Thyroid gland (tissue), 4 donors: Measurements from ENCODE around the gene ZNF587.
A peak's percentile ranks its signal among the peaks of the same experiment; 100 is the strongest.

Source experiments
- POLR2A ChIP-seq, 2 donors: fragments of 450-650 bp; IDR thresholded peaks; one replicate each; pipeline ENCODE4 v1.6.1; 2017; ENCODE audit warnings: antibody characterized with exemption in 2 of 2, mild to moderate bottlenecking in 2 of 2, moderate library complexity in 1 of 2
- TF ChIP-seq, protein P1 (sequence below), 6 experiments: fragments of 200-600 bp in 3 of 6; fragments of 450-650 bp in 3 of 6; sonication (generic) in 3 of 6; IDR thresholded peaks; one replicate each; pipeline ENCODE4 v1.5.1; 2016 to 2019; ENCODE audit warnings: antibody characterized with exemption in 6 of 6, mild to moderate bottlenecking in 2 of 6, inconsistent platforms in 1 of 6, moderate library complexity in 1 of 6

DNA sequence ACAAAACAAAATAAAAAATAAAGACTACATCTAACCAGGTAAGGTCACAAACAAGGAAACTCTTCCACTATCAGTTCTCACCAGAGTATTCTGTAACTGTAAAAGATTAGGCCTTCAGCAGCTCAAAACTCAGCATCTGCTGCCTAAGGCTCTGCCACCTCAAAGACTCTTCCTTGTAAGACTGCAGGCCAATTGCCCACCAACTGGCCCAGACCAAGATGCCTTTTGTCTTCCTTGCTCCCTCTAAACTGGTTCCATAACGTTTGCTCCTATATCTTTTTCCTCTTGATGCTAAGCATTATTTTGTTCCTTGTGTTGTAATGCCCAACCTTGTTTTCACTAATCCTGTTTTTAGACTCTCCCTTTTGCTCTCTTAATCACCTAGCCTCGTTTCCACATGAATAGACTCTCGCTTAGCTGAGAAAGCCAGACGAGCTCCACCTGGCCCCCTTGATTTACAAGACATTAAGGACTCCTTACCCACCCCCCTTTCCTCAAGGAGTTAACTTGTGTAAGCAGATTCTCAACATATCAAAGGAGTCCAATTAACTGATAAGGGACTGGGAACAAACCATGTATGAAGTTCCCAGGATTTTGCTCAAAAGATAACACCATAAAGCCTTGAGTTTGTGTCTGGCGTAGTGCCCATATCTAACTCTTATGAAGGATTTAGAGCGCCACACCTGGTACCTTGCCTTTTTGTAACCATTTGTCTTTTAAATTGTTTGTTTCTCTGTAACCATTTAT, 37.7 kb downstream of the ZNF587 start:
- TF ChIP-seq, protein P1, sequence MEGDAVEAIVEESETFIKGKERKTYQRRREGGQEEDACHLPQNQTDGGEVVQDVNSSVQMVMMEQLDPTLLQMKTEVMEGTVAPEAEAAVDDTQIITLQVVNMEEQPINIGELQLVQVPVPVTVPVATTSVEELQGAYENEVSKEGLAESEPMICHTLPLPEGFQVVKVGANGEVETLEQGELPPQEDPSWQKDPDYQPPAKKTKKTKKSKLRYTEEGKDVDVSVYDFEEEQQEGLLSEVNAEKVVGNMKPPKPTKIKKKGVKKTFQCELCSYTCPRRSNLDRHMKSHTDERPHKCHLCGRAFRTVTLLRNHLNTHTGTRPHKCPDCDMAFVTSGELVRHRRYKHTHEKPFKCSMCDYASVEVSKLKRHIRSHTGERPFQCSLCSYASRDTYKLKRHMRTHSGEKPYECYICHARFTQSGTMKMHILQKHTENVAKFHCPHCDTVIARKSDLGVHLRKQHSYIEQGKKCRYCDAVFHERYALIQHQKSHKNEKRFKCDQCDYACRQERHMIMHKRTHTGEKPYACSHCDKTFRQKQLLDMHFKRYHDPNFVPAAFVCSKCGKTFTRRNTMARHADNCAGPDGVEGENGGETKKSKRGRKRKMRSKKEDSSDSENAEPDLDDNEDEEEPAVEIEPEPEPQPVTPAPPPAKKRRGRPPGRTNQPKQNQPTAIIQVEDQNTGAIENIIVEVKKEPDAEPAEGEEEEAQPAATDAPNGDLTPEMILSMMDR (IDR thresholded peaks at IDR 0.05): peak in 2 of 6 experiments; percentile 13 to 22
- no peak for TF ChIP-seq POLR2A (IDR thresholded peaks at IDR 0.05)
